Neutrophil (primary cell): ENCODE data around the gene LIN52.

Experiments used
- H3K27ac ChIP-seq: fragments of 200-600 bp; sonication (generic); 2 replicates; pipeline ENCODE4 v1.5.1; 2016; ENCODE audit warnings: mild to moderate bottlenecking, moderate library complexity
- H3K27me3 ChIP-seq: fragments of 200-600 bp; sonication (generic); 2 replicates; pipeline ENCODE4 v1.6.0; 2016; ENCODE audit warnings: mild to moderate bottlenecking
- H3K36me3 ChIP-seq: fragments of 200-600 bp; sonication (generic); 2 replicates; pipeline ENCODE4 v1.5.1; 2017
- H3K4me1 ChIP-seq, 2 experiments: fragments of 200-600 bp in 1 of 2; sonication (generic) in 1 of 2; 1 replicate in 1 of 2; 2 replicates in 1 of 2; pipeline versions ENCODE4 v1.5.1 to v1.6.1; 2013 to 2016; ENCODE audit warnings: low read depth in 1 of 2, low read length in 1 of 2, mild to moderate bottlenecking in 1 of 2, moderate library complexity in 1 of 2; ENCODE audit not compliant: control insufficient read depth in 1 of 2, insufficient read depth in 1 of 2
- H3K4me3 ChIP-seq, 2 experiments: fragments of 200-600 bp in 1 of 2; sonication (generic) in 1 of 2; 1 replicate in 1 of 2; 2 replicates in 1 of 2; pipeline ENCODE4 v1.5.1; 2013 to 2016; ENCODE audit warnings: low read depth in 1 of 2, low read length in 1 of 2, mild to moderate bottlenecking in 1 of 2, moderate library complexity in 1 of 2
- H3K9me3 ChIP-seq: fragments of 200-600 bp; sonication (generic); 2 replicates; pipeline ENCODE4 v1.5.1; 2016
- CTCF ChIP-seq: fragments of 200-600 bp; sonication (generic); IDR thresholded peaks from 2 replicates; pipeline ENCODE4 v1.5.1; 2016; ENCODE audit warnings: antibody characterized with exemption

Gene LIN52

GRCh38 chr14:74242021-74242779 is 157.4 kb downstream of the LIN52 start:
- H3K4me1 ChIP-seq = peaks cover 7 to 24% of the 10 kb centered on the region in 2 experiments
- H3K9me3 ChIP-seq = no peaks in the 10 kb centered on the region
- TF ChIP-seq CTCF = no peak
- H3K27me3 ChIP-seq = peaks cover 100% of the 10 kb centered on the region
- no peaks in the 10 kb centered on the region for H3K36me3 ChIP-seq
- H3K4me3 ChIP-seq = no peak overlapping the region
- H3K27ac ChIP-seq = no peak overlapping the region

GRCh38 chr14:74242780-74243042 is 158.0 kb downstream of the LIN52 start:
- peaks cover 100% of the 10 kb centered on the region for H3K27me3 ChIP-seq
- H3K9me3 ChIP-seq = no peaks in the 10 kb centered on the region
- no peak overlapping the region for H3K4me3 ChIP-seq
- peaks cover 7 to 24% of the 10 kb centered on the region in 2 experiments for H3K4me1 ChIP-seq
- no peaks in the 10 kb centered on the region for H3K36me3 ChIP-seq
- no peak for TF ChIP-seq CTCF
- no peak overlapping the region for H3K27ac ChIP-seq

GRCh38 chr14:74243051-74243450 is 158.3 kb downstream of the LIN52 start:
- H3K27me3 ChIP-seq = peaks cover 100% of the 10 kb centered on the region
- peaks cover 7 to 24% of the 10 kb centered on the region in 2 experiments for H3K4me1 ChIP-seq
- no peak for TF ChIP-seq CTCF

DNA sequence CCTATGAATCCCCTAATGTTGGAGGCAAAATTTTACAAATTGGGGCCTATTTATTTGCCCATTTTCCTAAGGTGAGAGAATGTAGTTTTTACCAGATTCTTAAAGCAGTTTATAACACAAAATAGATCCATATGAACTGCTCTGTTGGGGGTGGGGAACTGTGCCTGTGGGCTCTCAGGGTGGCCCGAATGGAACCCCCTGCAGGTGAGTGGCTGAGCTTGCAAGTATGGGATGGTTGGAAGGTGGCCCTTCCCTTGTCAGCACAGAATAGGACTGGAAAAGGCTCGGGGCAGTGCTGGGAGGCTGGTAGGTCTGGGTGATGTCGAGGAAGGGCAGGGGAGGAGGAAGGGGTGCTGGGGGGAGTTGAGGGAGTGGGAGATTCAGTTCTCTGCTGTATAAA is 159.4 kb downstream of the LIN52 start:
- TF ChIP-seq CTCF = no peak
- Histone ChIP-seq H3K4me3 (no peak overlapping the region), H3K36me3 (no peaks in the 10 kb centered on the region), H3K27me3 (peaks cover 98% of the 10 kb centered on the region), H3K27ac (no peak overlapping the region), H3K4me1 (peaks cover 7 to 24% of the 10 kb centered on the region in 2 experiments), H3K9me3 (no peaks in the 10 kb centered on the region)

More at GRCh38 chr14:74243051-74243450, 158.3 kb downstream of the LIN52 start:
- Histone ChIP-seq H3K27ac (no peak overlapping the region), H3K9me3 (no peaks in the 10 kb centered on the region), H3K36me3 (no peaks in the 10 kb centered on the region), H3K4me3 (no peak overlapping the region)

GRCh38 chr14:74245292-74245691 is 160.5 kb downstream of the LIN52 start:
- H3K9me3 ChIP-seq = no peaks in the 10 kb centered on the region
- H3K36me3 ChIP-seq = no peaks in the 10 kb centered on the region
- no peak overlapping the region for H3K4me3 ChIP-seq
- peaks cover 98% of the 10 kb centered on the region for H3K27me3 ChIP-seq
- H3K4me1 ChIP-seq = peaks cover 4 to 18% of the 10 kb centered on the region in 2 experiments
- no peak for TF ChIP-seq CTCF
- no peak overlapping the region for H3K27ac ChIP-seq
